Thoracic aorta (tissue), 2 donors: ENCODE measurements around the gene ZC3HAV1L. TPM values are rescaled to one million over a fixed set of nuclear protein-coding genes. Genes with fewer than 3 reads are reported as not detected.

Experiments
- ATAC-seq: fragments of 150-250 bp; one replicate; pipeline ENCODE4 v1.8.0; 2017; ENCODE audit warnings: low read depth; ENCODE audit not compliant: insufficient number of reproducible peaks, low FRiP score
- DNase-seq: peaks from one replicate; pipeline ENCODE4 v3.0.0-alpha.2; 2020; ENCODE audit warnings: low spot score
- H3K27ac ChIP-seq, 2 donors: fragments of 200-600 bp; sonication (generic); 1 replicate in 1 of 2; 2 replicates in 1 of 2; pipeline ENCODE4 v1.5.1; 2016; ENCODE audit warnings: mild to moderate bottlenecking in 2 of 2, moderate library complexity in 2 of 2
- H3K27me3 ChIP-seq: fragments of 200-600 bp; sonication (generic); replicated peaks from 2 replicates; pipeline ENCODE4 v1.6.0; 2016; ENCODE audit warnings: mild to moderate bottlenecking; ENCODE audit not compliant: insufficient read depth
- H3K36me3 ChIP-seq: fragments of 200-600 bp; sonication (generic); one replicate; pipeline ENCODE4 v1.5.1; 2016
- H3K4me1 ChIP-seq, 2 donors: fragments of 200-600 bp; sonication (generic); 1 replicate in 1 of 2; 2 replicates in 1 of 2; pipeline versions ENCODE4 v1.5.1 to v1.6.0; 2016; ENCODE audit warnings: low read depth in 2 of 2, mild to moderate bottlenecking in 1 of 2; ENCODE audit not compliant: control insufficient read depth in 1 of 2
- H3K4me3 ChIP-seq: fragments of 200-600 bp; sonication (generic); 2 replicates; pipeline ENCODE4 v1.5.1; 2016; ENCODE audit warnings: mild to moderate bottlenecking
- H3K9me3 ChIP-seq: fragments of 200-600 bp; sonication (generic); 2 replicates; pipeline ENCODE4 v1.5.1; 2016
- CTCF ChIP-seq: fragments of 200-600 bp; sonication (generic); IDR thresholded peaks from one replicate; pipeline ENCODE4 v1.5.1; 2019; ENCODE audit warnings: antibody characterized with exemption
- total RNA-seq, 2 donors: library from RNA; depleted of rRNA; stranded (reverse); fragments of >200 nt; gene quantifications; one replicate each; pipeline versions ENCODE4 v1.1.0 to v1.2.3, GENCODE V29; 2016

The ZC3HAV1L gene
- total RNA-seq, 2 donors from 2014 or later: 10.4 to 22.7 TPM

- peaks cover 4 to 7% of the 10 kb centered on the region in 2 donors for H3K4me1 ChIP-seq
- H3K9me3 ChIP-seq: no peaks in the 10 kb centered on the region
- no peak for DNase-seq
- no peak overlapping the region for H3K4me3 ChIP-seq
- H3K27me3 ChIP-seq: no peaks in the 10 kb centered on the region
- TF ChIP-seq CTCF: no peak
- H3K36me3 ChIP-seq: no peaks in the 10 kb centered on the region
- ATAC-seq: no peak
- H3K27ac ChIP-seq: no peak overlapping the region
Measured at GRCh38 chr7:139038691-139039090, 2.8 kb upstream of the ZC3HAV1L start.

GRCh38 chr7:139036901-139037300 is 1.1 kb upstream of the ZC3HAV1L start:
- no peaks in the 10 kb centered on the region for H3K36me3 ChIP-seq
- H3K27me3 ChIP-seq: no peaks in the 10 kb centered on the region
- H3K4me3 ChIP-seq: no peak overlapping the region
- no peak for DNase-seq
- TF ChIP-seq CTCF: no peak
- no peaks in the 10 kb centered on the region for H3K9me3 ChIP-seq
- peaks cover 4 to 7% of the 10 kb centered on the region in 2 donors for H3K4me1 ChIP-seq
- no peak overlapping the region for H3K27ac ChIP-seq
- ATAC-seq: no peak

- Histone ChIP-seq H3K27me3 (no peaks in the 10 kb centered on the region), H3K27ac (no peak overlapping the region), H3K9me3 (no peaks in the 10 kb centered on the region), H3K4me1 (peaks cover 4 to 7% of the 10 kb centered on the region in 2 donors), H3K4me3 (peak overlapping the region; percentile 90), H3K36me3 (no peaks in the 10 kb centered on the region)
- DNase-seq (no peak), ATAC-seq (no peak)
- no peak for TF ChIP-seq CTCF
Measured at GRCh38 chr7:139034855-139035585, 822 bp downstream of the ZC3HAV1L start.

GRCh38 chr7:139034336-139034735 is 1.5 kb downstream of the ZC3HAV1L start:
- H3K9me3 ChIP-seq: no peaks in the 10 kb centered on the region
- peaks cover 4 to 7% of the 10 kb centered on the region in 2 donors for H3K4me1 ChIP-seq
- no peaks in the 10 kb centered on the region for H3K36me3 ChIP-seq
- DNase-seq (no peak), ATAC-seq (no peak)
- no peaks in the 10 kb centered on the region for H3K27me3 ChIP-seq
- TF ChIP-seq CTCF: no peak
- no peak overlapping the region for H3K4me3 ChIP-seq
- H3K27ac ChIP-seq: no peak overlapping the region

- TF ChIP-seq CTCF: no peak
- H3K27me3 ChIP-seq: no peaks in the 10 kb centered on the region
Measured at GRCh38 chr7:139033346-139034114, 2.3 kb downstream of the ZC3HAV1L start.

More at GRCh38 chr7:139033346-139034114, 2.3 kb downstream of the ZC3HAV1L start:
- no peak for ATAC-seq
- H3K9me3 ChIP-seq: no peaks in the 10 kb centered on the region
- peaks cover 4 to 7% of the 10 kb centered on the region in 2 donors for H3K4me1 ChIP-seq
- H3K36me3 ChIP-seq: peaks cover 2% of the 10 kb centered on the region
- H3K4me3 ChIP-seq: no peak overlapping the region
- no peak for DNase-seq
- H3K27ac ChIP-seq: no peak overlapping the region
